ENCODE data around the gene MYO15B.
"Not testable (repeated sequence)": the region's sequence is repeated elsewhere in the genome, so short reads cannot be mapped to it uniquely, and the experiment has no call there.

MYO15B gene

DNA sequence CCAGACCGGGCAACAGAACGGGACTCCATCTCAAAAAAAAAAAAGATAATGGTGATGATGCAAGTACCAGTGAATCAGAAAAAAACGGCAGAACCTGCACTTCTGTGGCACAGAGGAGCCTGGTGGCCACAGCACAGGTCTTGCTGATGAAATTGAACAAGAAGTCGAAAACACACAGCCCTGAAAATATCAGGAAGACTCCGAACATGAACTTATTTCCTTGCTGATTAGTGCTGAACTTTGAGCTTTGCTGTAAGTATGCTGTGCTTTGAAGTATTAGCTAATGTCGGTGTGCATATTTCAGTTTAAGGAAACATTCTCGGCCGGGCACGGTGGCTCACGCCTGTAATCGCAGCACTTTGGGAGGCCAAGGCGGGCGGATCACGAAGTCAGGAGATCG lies 10.9 kb upstream of the MYO15B start:
- no peak for DNase-seq

DNA sequence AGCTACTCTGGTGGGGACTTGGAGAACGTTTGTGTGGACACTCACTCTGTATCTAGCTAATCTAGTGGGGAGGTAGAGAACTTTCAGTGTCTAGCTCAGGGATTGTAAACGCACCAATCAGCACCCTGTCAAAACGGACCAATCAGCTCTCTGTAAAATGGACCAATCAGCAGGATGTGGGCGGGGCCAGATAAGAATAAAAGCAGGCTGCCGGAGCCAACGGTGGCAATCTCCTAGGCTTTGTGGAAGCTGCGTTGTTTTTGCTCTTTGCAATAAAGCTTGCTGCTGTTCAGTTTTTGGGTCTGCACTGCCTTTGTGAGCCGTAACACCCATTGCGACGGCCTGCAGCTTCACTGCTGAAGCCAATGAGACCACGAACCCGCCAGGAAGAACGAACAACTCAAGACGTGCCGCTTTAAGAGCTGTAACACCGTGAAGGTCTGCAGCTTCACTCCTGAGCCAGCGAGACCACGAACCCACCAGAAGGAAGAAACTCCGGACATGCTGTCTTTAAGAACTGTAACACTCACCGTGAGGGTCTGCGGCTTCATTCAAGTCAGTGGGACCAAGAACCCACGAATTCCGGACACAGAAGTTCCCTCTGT lies 6.4 kb upstream of the MYO15B start:
- peak in 2 of 5 donors; percentile 31 to 45 for DNase-seq

DNA sequence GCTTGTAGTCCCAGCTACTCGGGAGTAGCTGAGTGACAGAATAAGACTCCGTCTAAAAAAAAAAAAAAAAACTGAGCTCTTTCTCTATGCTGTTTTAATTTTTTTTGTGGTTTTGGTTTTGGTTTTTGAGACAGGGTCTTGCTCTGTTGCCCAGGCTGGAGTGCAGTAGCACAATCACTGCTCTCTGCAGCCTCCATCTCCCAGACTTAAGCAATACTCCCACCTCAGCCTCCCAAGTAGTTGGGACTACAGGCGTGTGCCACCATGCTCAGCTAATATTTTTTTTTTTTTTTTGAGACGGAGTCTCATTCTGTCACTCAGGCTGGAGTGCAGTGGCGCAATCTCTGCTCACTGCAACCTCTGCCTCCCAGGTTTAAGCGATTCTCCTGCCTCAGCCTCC lies 4.4 kb upstream of the MYO15B start:
- not testable (repeated sequence) for DNase-seq

DNA sequence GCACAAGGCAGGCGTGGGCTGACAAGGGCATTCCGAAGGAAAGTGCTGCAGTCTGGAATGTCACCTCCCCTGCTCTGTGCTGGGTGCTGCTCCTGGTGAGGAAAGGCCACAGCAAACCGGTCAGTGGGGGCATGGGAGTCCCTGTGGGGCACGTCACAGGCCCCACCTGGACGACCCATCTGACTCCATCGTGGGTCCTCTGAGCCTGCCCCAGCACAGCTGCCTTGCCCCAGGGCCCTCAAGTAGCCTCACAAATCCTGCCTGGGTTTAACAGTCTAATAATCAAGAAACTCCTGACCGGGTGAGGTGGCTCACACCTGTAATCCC lies 2.8 kb upstream of the MYO15B start:
- no peak for DNase-seq

DNA sequence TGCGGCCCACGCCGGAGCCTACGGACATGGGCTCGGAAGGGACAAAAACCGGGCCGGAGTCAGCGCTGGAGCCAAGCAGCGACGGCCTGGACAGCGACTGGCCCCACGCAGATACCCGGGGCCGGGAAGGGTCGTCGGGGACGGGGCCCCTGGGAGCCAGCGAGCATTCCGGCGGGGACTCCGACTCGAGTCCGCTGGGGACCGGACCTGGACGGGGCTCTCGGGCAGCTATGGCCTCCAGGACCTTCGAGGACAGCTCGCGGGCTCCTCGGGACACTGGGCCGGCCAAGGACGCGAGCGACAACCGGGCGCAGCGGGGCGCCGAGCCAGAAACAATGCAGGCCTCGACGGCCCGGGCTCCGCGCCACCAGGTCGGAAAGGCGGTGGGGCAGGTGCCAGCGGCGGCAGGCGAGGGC lies 1.0 kb downstream of the MYO15B start:
- DNase-seq: no peak

DNA sequence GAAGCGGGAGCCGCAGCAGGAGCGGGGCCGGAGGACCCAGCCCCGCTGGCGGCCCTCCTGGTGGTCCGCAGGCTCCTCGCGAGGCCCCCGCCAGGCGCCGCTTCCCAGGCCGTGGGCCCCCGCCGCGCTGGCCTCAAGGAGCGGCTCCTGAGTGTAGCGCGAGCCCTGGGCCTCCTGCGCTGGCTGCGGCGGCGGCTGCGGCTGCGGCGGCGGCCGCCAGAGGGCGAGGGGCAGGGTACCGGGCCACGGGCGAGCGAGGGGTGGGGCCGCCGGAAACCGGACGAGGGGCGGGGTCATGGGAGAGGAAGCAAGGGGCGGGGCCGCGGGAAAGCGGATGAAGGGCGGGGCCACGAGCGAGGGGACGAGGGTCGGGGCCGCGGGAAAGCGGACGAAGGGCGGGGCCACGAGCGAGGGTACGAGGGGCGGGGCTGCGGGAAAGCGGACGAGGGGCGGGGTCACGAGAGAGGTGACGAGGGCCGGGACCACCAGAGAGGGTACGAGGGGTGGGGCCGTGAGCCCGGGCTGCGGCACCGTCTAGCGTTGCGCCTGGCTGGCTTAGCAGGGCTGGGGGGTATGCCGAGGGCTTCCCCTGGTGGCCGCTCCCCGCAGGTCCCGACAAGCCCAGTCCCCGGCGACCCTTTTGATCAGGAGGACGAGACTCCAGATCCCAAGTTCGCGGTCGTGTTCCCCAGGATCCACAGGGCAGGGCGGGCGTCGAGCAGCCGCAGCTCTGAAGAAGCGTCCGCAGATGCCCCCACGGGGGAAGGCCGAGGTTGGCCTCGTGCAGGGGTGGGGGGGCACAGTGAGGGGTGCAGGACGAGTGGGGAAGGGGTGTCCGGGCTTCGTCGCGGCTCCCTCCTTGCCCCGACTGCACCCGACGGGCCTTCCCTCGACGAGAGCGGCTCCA lies 1.7 kb downstream of the MYO15B start:
- peak; percentile 89 to 95 (median 91) for DNase-seq

DNA sequence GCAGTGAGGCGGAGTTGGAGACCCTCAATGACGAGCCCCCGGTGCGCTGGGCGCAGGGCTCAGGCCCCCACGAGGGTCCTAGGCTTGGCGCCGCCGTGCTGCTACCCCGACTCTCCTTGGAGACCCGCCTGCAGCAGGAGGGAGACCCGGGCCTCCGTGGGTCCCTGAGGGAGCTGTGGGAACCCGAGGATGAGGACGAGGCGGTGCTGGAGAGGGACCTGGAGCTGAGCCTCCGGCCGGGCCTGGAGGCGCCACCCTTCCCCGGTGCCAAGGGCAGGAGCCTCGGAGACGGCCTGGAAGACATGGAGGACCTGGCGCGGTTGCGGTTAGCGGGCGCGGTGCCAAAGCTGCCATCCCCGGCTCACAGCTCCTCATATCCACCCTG lies 2.3 kb downstream of the MYO15B start:
- no peak for DNase-seq

DNA sequence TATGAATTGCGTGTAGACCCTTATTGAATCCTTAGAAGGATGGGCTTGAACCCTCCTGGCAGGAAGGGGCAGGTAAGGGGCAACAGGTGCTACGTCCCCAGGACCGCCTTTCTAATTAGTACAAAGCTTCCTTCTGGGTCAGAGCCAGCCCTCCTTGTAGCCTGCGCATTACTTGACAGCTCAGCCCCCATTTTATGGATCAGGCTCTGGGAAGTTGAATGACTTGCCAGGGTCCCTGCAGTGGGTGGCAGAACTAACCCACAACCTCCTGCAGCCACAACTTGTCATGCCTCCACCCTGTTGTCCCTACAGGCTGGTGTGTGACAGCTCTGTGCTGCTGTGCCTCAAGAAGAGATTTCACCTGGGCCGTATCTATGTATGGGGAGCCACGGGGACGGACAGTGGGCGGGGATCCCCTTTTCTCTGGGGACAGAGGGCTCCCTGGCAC lies 2.7 kb downstream of the MYO15B start:
- DNase-seq: no peak

DNA sequence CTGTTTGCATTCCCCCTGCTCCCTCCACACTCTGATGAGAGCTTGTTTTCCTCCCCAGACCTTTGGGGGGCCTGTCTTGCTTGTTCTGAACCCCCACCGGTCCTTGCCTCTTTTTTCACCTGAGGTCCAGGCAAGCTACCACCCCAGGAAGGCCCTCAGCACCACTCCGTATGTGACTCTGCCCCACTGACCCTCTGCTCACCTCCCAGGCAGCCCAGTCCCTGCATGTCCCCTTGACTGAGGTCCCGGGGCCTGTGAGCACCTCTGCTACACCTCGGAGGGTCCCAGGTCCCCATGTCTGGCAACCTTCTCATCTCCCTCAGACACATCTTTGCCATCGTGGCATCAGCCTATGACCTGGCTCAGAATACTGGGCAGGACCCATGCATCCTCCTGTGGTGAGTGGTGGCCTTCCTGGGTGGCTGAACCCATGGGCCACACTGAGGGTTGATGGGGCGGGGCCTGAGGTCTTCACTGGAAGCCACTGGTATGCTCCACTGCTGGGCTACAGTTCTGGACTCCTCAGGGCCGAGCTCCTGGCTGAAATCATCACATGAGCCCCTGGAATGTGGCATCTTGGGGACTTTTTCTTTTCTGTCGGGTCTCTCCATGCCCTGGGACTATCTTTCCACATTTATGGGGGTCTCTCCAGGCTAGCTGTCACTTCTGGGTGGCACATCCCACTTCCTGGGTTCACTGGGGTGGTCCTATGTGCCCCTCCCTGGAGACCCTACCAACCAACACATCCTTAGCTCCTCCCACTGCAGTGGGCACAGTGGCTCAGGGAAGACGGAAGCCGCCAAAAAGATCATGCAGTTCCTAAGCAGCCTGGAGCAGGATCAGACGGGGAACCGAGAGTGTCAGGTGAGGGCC lies 3.5 kb downstream of the MYO15B start:
- no peak for DNase-seq

DNA sequence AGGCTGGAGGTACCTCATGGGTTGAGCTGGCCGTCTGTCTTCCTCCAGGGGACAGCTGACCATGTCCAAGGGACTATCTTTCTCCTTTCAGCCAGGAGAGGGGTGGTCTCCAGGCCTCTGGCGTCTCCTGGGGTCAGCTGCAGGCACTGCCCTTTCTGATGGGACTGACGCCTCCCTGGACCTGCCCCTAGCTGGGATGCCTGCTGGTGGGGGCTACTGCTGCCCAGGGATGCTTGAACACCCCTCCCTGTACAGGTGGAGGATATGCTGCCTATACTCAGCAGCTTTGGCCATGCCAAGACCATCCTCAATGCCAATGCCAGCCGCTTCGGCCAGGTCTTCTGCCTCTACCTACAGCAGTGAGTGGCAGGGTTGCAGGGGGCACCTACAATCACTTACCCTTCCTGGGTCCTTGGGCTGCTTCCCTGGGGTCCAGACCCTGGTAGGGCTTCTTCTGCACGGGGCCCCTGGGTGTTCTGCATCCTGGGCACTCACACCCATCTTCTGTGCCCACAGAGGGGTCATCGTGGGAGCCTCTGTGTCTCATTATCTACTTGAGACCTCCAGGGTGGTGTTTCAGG lies 4.2 kb downstream of the MYO15B start:
- DNase-seq: no peak

DNA sequence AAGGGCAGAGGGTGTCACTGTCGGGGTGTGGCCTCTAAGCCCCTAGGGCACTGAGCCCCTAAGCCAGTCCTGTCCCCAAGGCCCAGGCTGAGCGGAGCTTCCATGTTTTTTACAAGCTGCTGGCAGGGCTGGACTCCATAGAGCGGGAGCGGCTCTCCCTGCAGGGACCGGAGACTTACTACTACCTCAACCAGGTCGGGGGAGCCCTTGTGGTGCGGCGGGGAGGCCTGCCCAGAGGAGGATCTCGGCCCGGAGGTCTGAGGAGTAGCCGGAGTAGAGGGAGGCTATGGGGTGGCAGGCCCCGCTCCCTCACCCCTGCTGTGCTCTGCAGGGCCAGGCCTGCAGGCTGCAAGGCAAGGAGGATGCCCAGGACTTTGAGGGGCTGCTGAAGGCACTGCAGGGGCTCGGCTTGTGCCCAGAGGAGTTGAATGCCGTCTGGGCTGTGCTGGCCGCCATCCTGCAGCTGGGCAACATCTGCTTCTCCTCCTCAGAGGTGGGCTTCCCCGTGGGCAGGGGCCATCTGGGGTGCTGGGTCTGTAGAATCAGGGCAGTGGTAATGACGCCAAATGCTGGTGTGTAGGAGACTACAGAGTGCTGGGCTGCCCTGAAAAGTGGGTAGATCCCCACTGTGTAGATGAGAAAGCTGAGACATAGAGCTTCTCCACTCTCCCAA lies 4.9 kb downstream of the MYO15B start:
- no peak for DNase-seq

DNA sequence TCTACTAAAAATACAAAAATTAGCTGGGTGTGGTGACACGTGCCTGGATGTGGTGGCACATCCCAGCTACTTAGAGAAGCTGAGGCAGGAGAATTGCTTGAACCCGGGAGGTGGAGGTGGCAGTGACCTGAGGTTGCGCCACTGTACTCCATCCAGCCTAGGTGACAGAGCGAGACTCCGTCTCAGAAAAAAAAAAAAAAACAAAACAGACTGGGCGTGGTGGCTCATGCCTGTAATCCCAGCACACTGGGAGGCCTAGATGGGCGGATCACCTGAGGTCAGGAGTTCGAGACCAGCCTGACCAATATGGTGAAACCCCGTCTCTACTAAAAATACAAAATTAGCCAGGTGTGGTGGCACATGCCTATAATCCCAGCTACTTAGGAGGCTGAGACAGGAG lies 5.8 kb downstream of the MYO15B start:
- DNase-seq: not testable (repeated sequence)

DNA sequence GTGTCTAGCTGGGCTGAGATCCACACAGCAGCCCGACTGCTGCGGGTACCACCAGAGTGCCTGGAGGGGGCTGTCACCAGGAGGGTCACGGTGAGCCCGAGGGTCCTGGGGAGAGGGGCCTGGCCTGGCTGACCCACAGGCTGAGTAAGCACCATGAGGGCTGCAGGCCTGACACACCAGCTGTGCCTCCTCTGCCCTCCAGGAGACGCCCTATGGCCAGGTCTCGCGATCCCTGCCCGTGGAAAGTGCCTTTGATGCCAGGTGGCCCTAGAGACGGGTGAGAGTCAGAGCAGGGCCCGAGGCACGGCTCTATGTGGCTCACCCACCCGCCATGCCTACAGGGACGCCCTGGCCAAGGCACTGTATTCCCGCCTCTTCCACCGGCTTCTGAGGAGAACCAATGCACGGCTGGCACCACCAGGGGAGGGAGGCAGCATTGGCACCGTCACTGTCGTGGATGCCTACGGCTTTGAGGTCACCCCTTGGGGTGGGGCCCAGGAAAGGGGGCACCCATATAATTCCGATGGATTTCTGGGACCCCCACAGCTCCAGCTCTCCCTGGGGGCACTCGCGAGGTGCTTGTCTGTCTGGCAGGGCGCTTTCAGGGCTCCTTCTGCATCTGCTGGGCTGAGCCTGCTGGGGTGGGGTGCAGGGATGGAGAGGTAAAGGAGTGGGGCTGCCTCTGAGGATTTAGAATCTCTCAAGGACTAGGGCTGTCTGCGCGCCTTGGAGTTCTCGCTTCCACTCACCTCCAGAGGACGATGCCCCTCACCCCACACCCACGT lies 7.1 kb downstream of the MYO15B start:
- no peak for DNase-seq

DNA sequence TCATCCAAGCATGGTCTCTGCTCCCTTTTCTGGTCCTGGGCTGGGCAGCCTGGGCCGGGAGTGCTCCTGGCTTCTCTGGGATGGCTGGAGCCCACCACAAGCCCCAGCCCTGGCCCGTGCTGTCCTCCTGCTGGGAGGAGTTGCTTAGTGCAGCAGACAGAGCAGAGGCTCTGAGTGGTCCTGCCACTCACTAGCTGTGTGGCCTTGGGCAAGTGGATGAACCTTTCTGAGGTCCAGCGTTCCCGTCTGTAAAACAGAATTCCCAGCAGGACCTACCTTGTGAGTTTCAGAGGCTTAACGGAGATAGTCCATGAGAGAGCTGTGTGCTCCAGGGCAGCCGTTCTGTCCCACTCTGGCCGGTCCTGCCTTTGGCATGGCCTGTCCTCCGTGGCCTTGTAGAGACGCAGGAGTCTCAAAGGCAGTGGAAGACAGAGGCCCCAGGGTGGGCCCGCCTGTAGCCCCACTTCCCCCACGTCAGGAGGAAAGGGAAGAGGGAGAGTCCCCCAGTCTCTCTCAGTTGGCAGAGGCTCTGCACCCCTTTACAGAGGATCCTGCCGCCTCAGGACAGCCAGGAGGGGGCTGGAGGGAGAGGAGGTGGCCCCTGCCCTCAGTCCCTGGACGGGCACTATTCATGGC lies 7.8 kb downstream of the MYO15B start:
- DNase-seq: no peak

DNA sequence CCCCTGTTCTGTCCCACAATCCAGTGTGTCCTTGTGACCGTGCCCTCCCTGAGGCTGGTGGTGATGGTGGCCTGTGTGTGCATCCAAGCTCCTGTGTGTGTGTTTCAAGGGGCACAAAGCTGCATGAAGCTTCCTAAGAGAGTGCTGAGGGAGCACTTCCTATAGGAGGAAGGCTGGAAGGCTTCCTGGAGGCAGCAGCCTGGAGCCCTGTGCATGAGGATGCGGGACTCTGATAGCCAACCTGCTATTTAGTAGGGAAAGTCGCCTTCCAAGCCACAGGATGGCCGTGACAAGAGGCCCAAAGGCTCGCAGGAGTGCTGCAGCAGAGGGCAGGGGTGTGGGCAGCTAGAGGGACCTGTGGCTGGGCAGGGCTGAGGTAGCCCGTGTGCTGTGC lies 8.3 kb downstream of the MYO15B start:
- DNase-seq: no peak

DNA sequence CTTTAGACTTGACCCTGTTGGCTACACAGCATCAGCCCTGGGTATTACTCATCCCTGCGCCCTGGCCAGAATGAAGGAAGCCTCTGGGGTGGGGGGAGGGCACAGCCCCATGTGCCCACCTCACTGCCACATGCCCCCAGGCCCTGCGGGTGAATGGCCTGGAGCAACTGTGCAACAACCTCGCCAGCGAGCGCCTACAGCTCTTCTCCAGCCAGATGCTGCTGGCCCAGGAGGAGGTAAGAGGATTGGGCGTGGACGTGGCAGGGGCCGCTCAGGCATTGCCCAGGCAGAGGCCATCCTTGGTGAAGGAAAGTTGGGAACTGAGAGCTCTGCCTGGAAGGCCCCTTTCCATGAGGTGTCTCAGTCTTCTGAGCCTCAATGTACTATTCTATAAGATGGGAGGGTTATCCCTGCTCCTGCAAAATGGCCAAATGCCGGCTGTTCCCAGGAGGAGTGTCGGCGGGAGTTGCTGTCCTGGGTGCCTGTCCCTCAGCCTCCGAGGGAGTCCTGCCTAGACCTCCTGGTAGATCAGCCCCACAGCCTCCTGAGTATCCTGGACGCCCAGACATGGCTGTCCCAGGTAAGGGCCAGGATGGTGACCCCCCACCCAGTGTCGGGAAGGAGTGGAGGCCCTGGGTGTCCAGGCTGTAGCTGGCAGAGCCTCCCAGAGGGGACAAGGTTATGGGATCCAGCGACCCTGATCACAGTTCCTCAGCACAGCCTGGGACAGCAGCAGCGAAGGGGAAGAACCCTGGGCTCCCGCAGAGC lies 8.9 kb downstream of the MYO15B start:
- DNase-seq: no peak

DNA sequence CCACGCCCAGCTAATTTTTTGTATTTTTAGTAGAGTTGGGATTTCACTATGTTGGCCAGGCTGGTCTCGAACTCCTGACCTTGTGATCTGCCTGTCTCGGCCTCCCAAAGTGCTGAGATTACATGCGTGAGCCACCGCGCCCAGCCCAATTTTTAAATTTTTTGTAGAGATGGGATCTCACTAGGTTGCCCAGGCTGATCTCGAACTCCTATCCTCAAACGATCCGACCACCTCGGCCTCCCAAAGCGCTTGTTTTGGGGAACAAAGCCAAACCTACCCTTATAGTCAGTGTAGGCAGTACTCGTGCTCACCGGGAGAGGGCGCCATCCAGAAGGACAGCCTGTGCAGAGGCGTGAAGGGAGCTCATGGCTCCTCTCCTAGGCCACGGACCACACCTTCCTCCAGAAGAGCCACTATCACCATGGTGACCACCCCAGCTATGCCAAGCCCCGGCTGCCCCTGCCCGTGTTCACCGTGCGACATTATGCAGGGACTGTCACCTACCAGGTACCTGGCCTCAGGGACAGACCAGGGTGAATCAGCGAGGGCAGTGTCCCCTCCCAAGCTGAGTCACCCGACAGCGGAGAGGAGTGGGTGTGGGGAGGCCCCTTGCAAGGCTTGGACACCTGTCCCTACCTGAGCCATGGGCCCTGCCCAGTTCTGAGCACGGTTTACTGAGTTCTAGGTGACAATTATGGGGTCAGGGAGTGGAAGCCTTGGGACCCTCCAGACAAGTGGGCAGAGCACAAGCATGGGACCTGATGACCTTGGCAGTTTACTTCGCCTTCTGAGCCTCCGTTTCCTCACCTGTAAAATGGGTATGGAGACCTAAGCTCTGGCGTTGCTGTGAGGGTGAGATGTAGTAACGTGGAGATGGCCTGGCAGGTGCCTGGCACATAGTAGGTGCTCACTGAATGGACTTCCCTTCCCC lies 13.7 kb downstream of the MYO15B start:
- DNase-seq: peak in 3 of 5 donors; percentile 33 to 56 (median 44)

DNA sequence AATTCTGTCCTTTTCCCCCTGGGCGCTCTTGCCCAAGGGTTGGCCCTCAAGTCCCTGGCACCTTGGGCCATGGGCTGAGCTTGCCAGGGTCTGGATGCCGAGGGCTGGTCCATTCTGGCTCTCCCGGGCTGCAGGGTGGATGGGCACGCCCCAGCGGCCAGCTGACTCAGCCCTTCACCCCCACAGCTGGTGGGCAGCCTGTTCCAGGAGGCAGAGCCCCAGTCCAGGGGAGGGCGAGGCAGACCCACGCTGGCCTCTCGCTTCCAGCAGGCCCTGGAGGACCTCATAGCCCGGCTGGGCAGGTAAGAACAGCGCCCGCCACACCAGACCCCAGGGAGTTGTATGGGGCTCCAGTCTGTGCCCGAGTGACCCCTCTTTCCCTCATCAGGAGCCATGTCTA lies 15.0 kb downstream of the MYO15B start:
- no peak for DNase-seq

DNA sequence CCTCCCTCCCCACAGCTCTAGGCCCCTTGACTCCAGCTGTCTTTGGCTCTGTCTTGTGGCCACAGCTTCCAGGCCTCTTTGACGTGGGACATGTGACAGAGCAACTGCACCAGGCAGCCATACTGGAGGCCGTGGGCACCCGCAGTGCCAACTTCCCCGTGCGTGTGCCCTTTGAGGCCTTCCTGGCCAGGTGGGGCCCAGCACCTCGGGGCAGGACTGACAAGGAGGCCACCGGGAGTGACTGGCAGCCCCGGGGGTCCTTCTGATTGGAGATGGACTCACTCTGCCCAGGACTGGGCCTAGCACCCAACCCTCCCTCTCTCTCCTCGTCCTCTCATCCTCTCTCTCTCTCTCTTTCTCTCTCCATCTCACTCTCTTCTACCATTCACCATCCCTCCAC lies 15.5 kb downstream of the MYO15B start:
- no peak for DNase-seq

All from T-helper 1 cell (primary cell).